DMS114 treated with DMSO at 0.1 percent for 48 hours (cell line): ENCODE data around the gene RASA1.

ENCODE experiments used
- DNase-seq: peaks from one replicate; lab custom pipeline; 2025; ENCODE audit not compliant: unreplicated experiment; lab: John Stamatoyannopoulos, UW

RASA1 gene

GRCh38 chr5:87400305-87400899, 132.7 kb downstream of the RASA1 start:
- DNase-seq: peak; percentile 33

GRCh38 chr5:87401626-87402025, 133.9 kb downstream of the RASA1 start:
- DNase-seq: no peak

GRCh38 chr5:87403409-87403808, 135.7 kb downstream of the RASA1 start:
- DNase-seq: no peak

GRCh38 chr5:87403899-87404298, 136.2 kb downstream of the RASA1 start:
- no peak for DNase-seq

- DNase-seq: no peak
Observed at GRCh38 chr5:87404359-87404758, 136.7 kb downstream of the RASA1 start.

- no peak for DNase-seq
Observed at GRCh38 chr5:87405472-87406155, 137.9 kb downstream of the RASA1 start.

- DNase-seq: no peak
Observed at GRCh38 chr5:87408204-87408603, 140.5 kb downstream of the RASA1 start.

GRCh38 chr5:87410931-87411330, 143.2 kb downstream of the RASA1 start:
- no peak for DNase-seq

- DNase-seq: no peak
Observed at GRCh38 chr5:87411586-87411972, 143.9 kb downstream of the RASA1 start.

- DNase-seq: no peak
Observed at GRCh38 chr5:87411973-87412629, 144.4 kb downstream of the RASA1 start.

- DNase-seq: peak; percentile 96
Observed at GRCh38 chr5:87412630-87413342, 145.1 kb downstream of the RASA1 start, which contains the start of gene CCNH. Gene CCNH, minus strand, starts transcription at chr5:87412930. Its CDS starts 136 bp downstream, at chr5:87412794.

GRCh38 chr5:87413343-87413645, 145.6 kb downstream of the RASA1 start:
- DNase-seq: no peak

GRCh38 chr5:87418506-87418905, 150.8 kb downstream of the RASA1 start:
- DNase-seq: no peak

- no peak for DNase-seq
Observed at GRCh38 chr5:87421307-87421706, 153.6 kb downstream of the RASA1 start.

- no peak for DNase-seq
Observed at GRCh38 chr5:87423755-87424154, 156.1 kb downstream of the RASA1 start.

GRCh38 chr5:87430863-87431457, 163.3 kb downstream of the RASA1 start:
- DNase-seq: no peak

GRCh38 chr5:87432460-87432859, 164.8 kb downstream of the RASA1 start:
- no peak for DNase-seq

- no peak for DNase-seq
Observed at GRCh38 chr5:87433945-87434344, 166.3 kb downstream of the RASA1 start.

- no peak for DNase-seq
Observed at GRCh38 chr5:87434461-87434860, 166.8 kb downstream of the RASA1 start.

GRCh38 chr5:87435144-87435694, 167.5 kb downstream of the RASA1 start:
- DNase-seq: no peak

- no peak for DNase-seq
Observed at GRCh38 chr5:87437724-87438123, 170.0 kb downstream of the RASA1 start.
